HUES64 (cell line): ENCODE data around the gene SAA1.

ENCODE experiments used
- H3K27ac ChIP-seq: 2 replicates; pipeline ENCODE4 v1.7.0; 2013; ENCODE audit warnings: low read depth, low read length, inconsistent platforms
- H3K27me3 ChIP-seq: 2 replicates; pipeline ENCODE4 v1.6.1; 2013; ENCODE audit warnings: mild to moderate bottlenecking, low read length; ENCODE audit not compliant: insufficient read depth
- H3K36me3 ChIP-seq: 2 replicates; pipeline ENCODE4 v1.6.1; 2013; ENCODE audit warnings: mild to moderate bottlenecking, low read length; ENCODE audit not compliant: insufficient read depth
- H3K4me1 ChIP-seq: 2 replicates; pipeline ENCODE4 v1.6.1; 2013; ENCODE audit warnings: mild to moderate bottlenecking, low read length, moderate library complexity; ENCODE audit not compliant: insufficient read depth
- H3K4me3 ChIP-seq: 2 replicates; pipeline ENCODE4 v1.5.1; 2013; ENCODE audit warnings: mild to moderate bottlenecking, low read length, moderate library complexity
- H3K9ac ChIP-seq: 2 replicates; pipeline ENCODE4 v1.6.1; 2013; ENCODE audit warnings: mild to moderate bottlenecking, low read depth, low read length
- H3K9me3 ChIP-seq: 2 replicates; pipeline ENCODE4 v1.6.1; 2013; ENCODE audit warnings: low read depth, low read length; ENCODE audit not compliant: insufficient read depth
- WGBS: fragments of 150-250, 120-280 bp; methylation state at CpG from one replicate; pipeline ENCODE4 v1.1.7; 2013; ENCODE audit warnings: missing lambda C conversion rate; 5-methylcytosine and 5-hydroxymethylcytosine counted together

Gene SAA1

DNA sequence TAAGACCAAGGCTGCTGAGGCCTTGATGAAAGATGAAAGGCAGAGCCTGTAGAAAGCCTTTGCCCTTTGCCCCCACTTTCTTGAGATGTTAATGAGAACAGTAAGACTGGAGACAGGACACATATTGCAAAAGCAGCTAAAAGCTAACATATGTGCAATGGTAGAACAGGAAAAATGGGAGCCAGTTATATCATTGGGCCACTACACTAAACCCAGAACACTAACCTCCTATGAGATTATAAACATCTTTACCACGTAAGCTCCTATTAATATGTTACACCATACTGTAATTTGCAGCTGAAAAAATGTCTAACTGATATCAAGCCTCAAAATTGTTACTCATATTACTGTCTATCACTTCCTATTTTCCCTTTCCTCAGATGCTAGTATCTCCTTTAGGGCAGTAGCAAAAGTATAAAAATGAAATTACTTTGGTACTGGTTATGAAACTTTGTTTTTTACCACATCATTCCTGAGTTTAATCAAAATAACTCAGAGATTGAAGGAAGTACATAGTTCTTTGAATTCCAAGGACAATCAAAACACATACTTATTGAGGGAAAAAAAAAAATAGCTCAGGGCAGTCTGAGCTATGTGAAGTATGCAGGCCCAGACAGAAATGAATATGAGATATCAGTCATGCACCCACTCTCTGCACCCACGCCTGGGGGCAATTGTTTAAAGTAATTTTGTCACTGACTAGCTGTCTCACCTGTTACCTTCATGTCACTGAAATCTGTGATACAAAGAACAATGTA lies 46.8 kb downstream of the SAA1 start:
- Histone ChIP-seq H3K27ac (no peak overlapping the region; the same call in 1 of the 2 replicates), H3K9me3 (no peaks in the 10 kb centered on the region), H3K4me3 (no peak overlapping the region), H3K27me3 (no peaks in the 10 kb centered on the region), H3K36me3 (peaks cover 60% of the 10 kb centered on the region), H3K9ac (no peak overlapping the region), H3K4me1 (no peaks in the 10 kb centered on the region)
- WGBS, result 90% methylated on average over 2 of the region's 2 CpGs

GRCh38 chr11:18313965-18314763 lies 48.1 kb downstream of the SAA1 start:
- Histone ChIP-seq H3K4me3 (no peak overlapping the region), H3K27ac (no peak overlapping the region)
- 74% methylated on average over 10 of the region's 10 CpGs for WGBS

DNA sequence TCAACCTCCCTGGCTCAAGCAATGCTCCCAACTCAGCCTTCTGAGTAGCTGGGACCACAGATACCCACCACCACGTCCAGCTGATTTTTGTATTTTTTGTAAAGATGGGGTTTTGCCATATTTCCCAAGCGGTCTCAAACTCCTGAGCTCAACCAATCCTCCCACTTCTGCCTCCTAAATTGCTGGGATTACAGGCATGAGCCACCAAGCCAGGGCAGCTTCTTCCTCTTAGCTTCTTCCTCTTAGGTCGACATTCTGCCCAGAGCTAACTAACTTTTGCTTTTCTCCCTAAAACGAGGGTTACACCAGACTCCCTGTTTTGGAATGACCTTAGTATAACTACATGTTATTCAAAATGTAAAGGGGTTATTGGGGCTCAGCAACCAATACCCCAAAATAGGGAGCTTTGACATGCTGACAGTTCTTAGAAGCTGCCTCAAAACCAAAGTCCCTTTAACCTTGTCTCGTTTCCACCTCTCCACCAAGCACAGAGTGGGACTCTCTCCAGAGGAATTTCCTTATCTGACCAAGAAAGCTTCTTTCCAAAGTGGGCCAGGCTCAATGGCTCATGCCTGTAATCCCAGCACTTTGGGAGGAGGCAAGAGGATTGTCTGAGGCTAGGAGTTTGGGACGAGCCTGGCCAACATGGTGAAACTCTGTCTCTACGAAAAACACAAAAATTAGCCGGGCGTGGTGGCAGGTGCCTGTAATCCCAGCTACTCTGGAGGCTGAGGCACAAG lies 48.9 kb downstream of the SAA1 start:
- no peaks in the 10 kb centered on the region; the same call in 1 of the 2 replicates for H3K4me1 ChIP-seq
- H3K4me3 ChIP-seq, result no peak overlapping the region
- no peak overlapping the region for H3K27ac ChIP-seq
- no peak overlapping the region for H3K9ac ChIP-seq
- WGBS, result 98% methylated on average over 8 of the region's 9 CpGs
- peaks cover 40% of the 10 kb centered on the region for H3K36me3 ChIP-seq
- H3K9me3 ChIP-seq, result no peaks in the 10 kb centered on the region
- H3K27me3 ChIP-seq, result no peaks in the 10 kb centered on the region

More at GRCh38 chr11:18313965-18314763, 48.1 kb downstream of the SAA1 start:
- Histone ChIP-seq H3K9ac (no peak overlapping the region), H3K4me1 (no peaks in the 10 kb centered on the region), H3K27me3 (no peaks in the 10 kb centered on the region), H3K36me3 (peaks cover 48% of the 10 kb centered on the region), H3K9me3 (no peaks in the 10 kb centered on the region)

DNA sequence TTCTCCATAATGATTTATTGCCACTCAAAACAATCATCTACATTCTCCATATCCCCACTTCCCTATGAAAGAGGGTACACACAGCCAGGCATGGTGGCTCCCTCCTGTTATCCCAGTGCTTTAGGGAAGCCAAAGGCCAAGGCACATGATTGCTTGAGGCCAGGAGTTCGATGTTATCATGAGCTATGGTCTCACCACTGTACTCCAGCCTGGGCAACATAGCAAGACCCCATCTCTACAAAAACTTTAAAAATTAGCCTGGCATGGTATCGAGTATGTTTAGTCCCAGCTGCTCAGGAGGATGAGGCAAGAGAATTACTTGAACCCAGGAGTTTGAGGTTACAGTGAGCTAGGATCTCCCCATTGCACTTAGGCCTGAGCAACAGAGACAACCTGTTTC lies 49.8 kb downstream of the SAA1 start:
- Histone ChIP-seq H3K9ac (no peak overlapping the region), H3K27ac (no peak overlapping the region), H3K27me3 (no peaks in the 10 kb centered on the region), H3K4me1 (peaks cover 5% of the 10 kb centered on the region), H3K36me3 (peaks cover 30% of the 10 kb centered on the region), H3K4me3 (no peak overlapping the region), H3K9me3 (no peaks in the 10 kb centered on the region)
- WGBS, result 95% methylated on average over 2 of the region's 2 CpGs

DNA sequence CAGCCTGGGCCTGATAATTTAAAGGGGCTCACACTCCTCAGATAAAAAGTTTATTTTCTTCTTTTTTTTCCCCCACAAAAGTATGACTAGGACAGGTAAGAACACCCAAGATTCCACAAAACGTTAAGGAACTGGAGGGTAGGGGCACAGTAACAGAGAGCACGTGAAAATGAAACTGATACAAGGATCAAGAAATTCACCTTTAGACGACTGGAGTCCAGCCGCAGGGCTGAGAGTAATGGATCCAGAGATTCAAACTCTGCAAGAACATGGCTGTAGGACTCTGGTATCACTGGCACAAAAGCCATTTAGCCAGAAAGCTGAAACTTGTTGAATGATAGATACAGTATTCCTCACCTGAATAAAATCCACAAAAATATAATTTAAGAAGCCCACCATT lies 51.5 kb downstream of the SAA1 start:
- no peaks in the 10 kb centered on the region for H3K27me3 ChIP-seq
- no peak overlapping the region for H3K4me3 ChIP-seq
- H3K36me3 ChIP-seq, result peaks cover 17% of the 10 kb centered on the region; the same call in 1 of the 2 replicates
- H3K4me1 ChIP-seq, result peaks cover 9% of the 10 kb centered on the region
- H3K27ac ChIP-seq, result no peak overlapping the region
- no peaks in the 10 kb centered on the region for H3K9me3 ChIP-seq
- whole genome bisulfite sequencing, result 96% methylated on average over 4 of the region's 4 CpGs
- no peak overlapping the region for H3K9ac ChIP-seq
